GM19328 (cell line): ENCODE measurements around the gene APOBR.

Experiments
- ATAC-seq: cut with Tn5 transposase; IDR thresholded peaks from one replicate; pipeline ENCODE4 v1.9.1; 2021; ENCODE audit warnings: mild to moderate bottlenecking, moderate library complexity; ENCODE audit not compliant: unreplicated experiment

APOBR gene

DNA sequence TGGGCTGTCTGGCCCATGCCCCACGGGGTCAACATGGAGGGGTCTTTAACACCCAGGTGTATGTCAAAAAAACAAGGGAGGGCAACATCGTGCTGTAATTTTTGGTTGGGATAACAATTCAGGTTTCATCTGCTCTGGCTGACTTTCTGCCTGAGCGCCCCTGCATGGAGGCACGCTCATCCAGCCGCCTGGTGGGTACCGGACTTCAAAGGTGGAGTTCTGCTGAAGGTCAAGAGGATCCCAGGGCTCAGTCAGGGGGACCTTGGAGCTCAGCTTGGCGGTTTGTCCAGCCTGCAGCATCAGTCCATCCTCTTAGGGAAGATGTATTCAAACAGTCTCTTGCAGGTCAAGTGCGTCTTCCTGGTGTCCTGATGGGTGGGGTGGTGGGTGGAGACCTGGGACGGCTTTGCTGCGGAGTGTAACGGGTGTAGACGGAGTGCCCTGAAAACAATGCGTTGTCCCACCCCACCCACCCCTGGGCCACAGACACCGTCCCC, 53.9 kb downstream of the APOBR start:
- no peak for ATAC-seq
